ENCODE data around the gene MAP3K6.

Gene MAP3K6

DNA sequence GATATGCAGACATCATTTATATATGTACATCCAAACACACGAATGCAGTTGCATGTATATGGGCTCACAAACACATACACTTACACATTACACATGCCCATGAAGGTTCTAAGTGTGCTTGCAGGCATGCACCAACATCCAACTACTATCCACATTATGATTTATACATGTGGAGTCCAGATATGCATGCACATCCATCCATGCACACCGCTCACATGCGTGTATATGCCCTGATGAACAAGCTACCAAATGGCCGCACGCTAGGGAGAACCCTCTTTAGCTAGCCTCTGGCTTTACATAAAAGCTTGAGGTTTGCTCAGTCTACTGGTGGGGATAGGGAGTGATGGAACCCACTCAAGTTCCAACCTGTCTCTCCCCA is 34.2 kb upstream of the MAP3K6 start:
- TF ChIP-seq, protein P1, sequence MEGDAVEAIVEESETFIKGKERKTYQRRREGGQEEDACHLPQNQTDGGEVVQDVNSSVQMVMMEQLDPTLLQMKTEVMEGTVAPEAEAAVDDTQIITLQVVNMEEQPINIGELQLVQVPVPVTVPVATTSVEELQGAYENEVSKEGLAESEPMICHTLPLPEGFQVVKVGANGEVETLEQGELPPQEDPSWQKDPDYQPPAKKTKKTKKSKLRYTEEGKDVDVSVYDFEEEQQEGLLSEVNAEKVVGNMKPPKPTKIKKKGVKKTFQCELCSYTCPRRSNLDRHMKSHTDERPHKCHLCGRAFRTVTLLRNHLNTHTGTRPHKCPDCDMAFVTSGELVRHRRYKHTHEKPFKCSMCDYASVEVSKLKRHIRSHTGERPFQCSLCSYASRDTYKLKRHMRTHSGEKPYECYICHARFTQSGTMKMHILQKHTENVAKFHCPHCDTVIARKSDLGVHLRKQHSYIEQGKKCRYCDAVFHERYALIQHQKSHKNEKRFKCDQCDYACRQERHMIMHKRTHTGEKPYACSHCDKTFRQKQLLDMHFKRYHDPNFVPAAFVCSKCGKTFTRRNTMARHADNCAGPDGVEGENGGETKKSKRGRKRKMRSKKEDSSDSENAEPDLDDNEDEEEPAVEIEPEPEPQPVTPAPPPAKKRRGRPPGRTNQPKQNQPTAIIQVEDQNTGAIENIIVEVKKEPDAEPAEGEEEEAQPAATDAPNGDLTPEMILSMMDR (IDR thresholded peaks at IDR 0.05; ENCODE audit: low read depth, low read length): no peak
- H3K4me3 ChIP-seq (ENCODE audit: low read depth, low read length): no peak overlapping the region

GRCh38 chr1:27400082-27400962 is 33.6 kb upstream of the MAP3K6 start:
- TF ChIP-seq, protein P1 (IDR thresholded peaks at IDR 0.05; ENCODE audit: low read depth, low read length): no peak
- H3K4me3 ChIP-seq (ENCODE audit: low read depth, low read length): no peak overlapping the region

DNA sequence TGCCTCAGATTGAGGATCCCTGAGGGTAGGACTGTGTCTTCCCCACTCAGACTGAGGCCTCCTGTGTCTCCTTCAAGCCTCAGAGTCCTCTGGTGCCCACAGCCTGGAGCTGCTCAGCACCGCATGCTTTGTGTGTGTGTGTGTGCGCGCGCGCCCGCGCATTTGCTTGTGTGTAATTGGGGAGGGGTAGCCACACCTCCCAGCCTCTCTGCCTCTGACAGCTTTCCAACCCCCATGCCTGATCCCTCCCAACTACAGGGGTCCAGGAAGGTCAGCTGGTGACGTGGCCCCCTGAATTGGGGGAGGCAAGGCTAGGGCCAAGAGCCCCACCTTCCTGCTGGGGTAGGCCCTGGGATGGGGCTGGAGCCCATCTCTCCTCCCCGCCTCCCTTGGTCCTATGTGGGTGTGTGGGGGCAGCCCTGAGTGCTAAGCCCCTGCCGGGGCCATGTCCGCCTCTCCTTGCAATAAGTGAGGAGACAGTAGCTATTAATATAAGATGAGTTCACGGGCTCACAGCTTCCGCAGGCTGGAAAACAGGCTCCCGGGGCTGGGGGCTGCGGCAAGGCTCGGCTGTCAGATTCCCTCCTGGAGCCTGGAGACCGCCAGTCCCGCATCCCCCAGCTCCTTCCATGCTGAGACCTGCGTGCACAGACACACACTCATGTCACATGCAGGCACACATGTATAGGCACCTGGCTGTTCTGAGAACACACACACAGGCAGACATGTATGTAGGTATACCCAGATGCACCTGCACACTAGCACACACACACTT is 32.7 kb upstream of the MAP3K6 start:
- TF ChIP-seq, protein P1 (IDR thresholded peaks at IDR 0.05; ENCODE audit: low read depth, low read length): no peak
- no peak overlapping the region for H3K4me3 ChIP-seq (ENCODE audit: low read depth, low read length)

GRCh38 chr1:27398405-27399149 is 31.8 kb upstream of the MAP3K6 start:
- H3K4me3 ChIP-seq (ENCODE audit: low read depth, low read length): no peak overlapping the region

DNA sequence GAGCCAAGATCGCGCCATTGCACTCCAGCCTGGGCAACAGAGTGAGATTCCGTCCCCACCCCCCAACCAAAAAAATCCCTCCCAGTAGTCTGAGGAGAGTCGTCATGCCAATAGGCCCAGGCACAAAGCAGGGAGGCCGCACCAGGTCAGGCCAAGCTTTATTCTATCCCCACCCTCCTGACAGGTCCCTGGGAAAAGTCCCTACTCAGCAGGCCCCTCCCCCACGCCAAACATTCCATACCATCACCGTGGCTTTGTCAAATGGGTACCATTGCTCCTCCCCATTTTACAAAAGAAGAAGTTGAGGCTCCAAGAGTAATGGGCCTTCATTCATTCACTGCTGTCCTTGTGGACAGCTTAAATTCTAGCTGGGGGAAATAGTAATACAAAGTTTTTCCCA is 31.0 kb upstream of the MAP3K6 start:
- H3K4me3 ChIP-seq (ENCODE audit: low read depth, low read length): no peak overlapping the region
- TF ChIP-seq, protein P1 (IDR thresholded peaks at IDR 0.05; ENCODE audit: low read depth, low read length): no peak

More at GRCh38 chr1:27398405-27399149, 31.8 kb upstream of the MAP3K6 start:
- TF ChIP-seq, protein P1 (IDR thresholded peaks at IDR 0.05; ENCODE audit: low read depth, low read length): no peak

DNA sequence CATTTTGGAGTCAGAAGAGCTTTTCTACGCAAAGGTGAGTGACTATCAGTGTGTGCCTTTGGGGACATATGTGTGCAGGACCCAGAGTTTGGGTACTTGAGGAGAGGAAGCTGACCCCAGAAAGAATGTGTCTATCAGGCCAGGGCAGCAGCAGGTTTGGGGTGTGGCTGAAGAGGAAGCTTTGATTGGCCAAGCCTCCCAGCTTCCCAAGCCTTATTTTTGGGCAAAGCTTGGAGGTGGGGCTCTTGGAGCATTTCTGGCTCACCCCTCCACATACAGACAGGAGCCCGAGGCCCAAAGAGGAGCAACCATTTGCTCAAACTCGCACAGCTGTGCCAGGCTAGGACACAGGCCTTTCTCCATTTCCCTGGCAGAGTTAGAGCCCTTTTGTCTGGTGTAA is 30.3 kb upstream of the MAP3K6 start:
- TF ChIP-seq, protein P1 (IDR thresholded peaks at IDR 0.05; ENCODE audit: low read depth, low read length): no peak
- H3K4me3 ChIP-seq (ENCODE audit: low read depth, low read length): no peak overlapping the region
